ENCODE measurements around the gene PRPF40B. TPM values are rescaled to one million over a fixed set of nuclear protein-coding genes. Genes with fewer than 3 reads are reported as not detected.

Gene PRPF40B
- total and polyA plus RNA-seq, 2 of the 13 experiments (the other 11 are each of a cell fraction or from before 2014, with no cell fraction given): 5.0 to 7.8 TPM

DNA sequence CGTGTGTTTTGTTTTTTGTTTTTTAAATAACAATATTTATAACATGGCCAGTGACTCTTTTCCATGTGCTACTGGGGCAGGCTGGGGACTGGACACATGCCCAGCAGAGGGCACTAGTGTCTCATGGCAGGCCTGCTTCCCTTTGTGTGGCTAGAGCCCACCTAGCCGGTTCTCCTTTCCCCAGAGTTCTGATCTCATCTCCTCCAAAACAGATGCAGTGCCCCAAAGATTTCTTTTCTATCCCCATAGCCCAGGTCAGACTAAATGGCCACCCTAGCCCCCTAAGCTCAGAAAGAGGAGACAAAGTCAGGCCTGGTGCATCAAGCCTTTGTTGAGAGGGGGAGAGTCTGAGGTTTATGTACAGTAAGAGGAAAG, 21.2 kb downstream of the PRPF40B start (continued):
- TF ChIP-seq, protein P1, sequence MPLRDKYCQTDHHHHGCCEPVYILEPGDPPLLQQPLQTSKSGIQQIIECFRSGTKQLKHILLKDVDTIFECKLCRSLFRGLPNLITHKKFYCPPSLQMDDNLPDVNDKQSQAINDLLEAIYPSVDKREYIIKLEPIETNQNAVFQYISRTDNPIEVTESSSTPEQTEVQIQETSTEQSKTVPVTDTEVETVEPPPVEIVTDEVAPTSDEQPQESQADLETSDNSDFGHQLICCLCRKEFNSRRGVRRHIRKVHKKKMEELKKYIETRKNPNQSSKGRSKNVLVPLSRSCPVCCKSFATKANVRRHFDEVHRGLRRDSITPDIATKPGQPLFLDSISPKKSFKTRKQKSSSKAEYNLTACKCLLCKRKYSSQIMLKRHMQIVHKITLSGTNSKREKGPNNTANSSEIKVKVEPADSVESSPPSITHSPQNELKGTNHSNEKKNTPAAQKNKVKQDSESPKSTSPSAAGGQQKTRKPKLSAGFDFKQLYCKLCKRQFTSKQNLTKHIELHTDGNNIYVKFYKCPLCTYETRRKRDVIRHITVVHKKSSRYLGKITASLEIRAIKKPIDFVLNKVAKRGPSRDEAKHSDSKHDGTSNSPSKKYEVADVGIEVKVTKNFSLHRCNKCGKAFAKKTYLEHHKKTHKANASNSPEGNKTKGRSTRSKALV (CRISPR knock-in tag; IDR thresholded peaks at IDR 0.05): no peak
- TF ChIP-seq ZNF781 (CRISPR knock-in tag; IDR thresholded peaks at IDR 0.05; ENCODE audit: borderline replicate concordance, not compliant biosample characterization) (no peak), HOXD1 (CRISPR knock-in tag; IDR thresholded peaks at IDR 0.05) (no peak), SALL1 (CRISPR knock-in tag; IDR thresholded peaks at IDR 0.05) (0 out of 2 replicates have a peak, but pooled peaks have one; percentile 25), NCOA1 (CRISPR knock-in tag; IDR thresholded peaks at IDR 0.05) (no peak), ZNF496 (CRISPR knock-in tag; IDR thresholded peaks at IDR 0.05; ENCODE audit: insufficient replicate concordance) (no peak), YEATS4 (CRISPR knock-in tag; IDR thresholded peaks at IDR 0.05; ENCODE audit: borderline replicate concordance) (no peak), NFKB2 (CRISPR knock-in tag; IDR thresholded peaks at IDR 0.05; ENCODE audit: borderline replicate concordance) (no peak), ZFX (CRISPR knock-in tag; IDR thresholded peaks at IDR 0.05; ENCODE audit: low read depth) (0 out of 2 replicates have a peak, but pooled peaks have one; percentile 22), RAD21 (CRISPR knock-in tag; IDR thresholded peaks at IDR 0.05) (peak; percentile 89), MAFF (IDR thresholded peaks at IDR 0.05; ENCODE audit: low read depth, low read length) (no peak), BHLHE40 (IDR thresholded peaks at IDR 0.05; ENCODE audit: low read length) (no peak), ZNF878 (CRISPR knock-in tag; IDR thresholded peaks at IDR 0.05) (no peak), ZNF564 (CRISPR knock-in tag; IDR thresholded peaks at IDR 0.05) (no peak), TARDBP (CRISPR knock-in tag; IDR thresholded peaks at IDR 0.05) (no peak), SP2 (CRISPR knock-in tag; IDR thresholded peaks at IDR 0.05) (peak; percentile 63), XRCC5 (optimal IDR thresholded peaks at IDR 0.05; ENCODE audit: low read length) (peak; percentile 31), ZNF274 (CRISPR knock-in tag; IDR thresholded peaks at IDR 0.05) (no peak), FLYWCH1 (CRISPR knock-in tag; IDR thresholded peaks at IDR 0.05) (no peak)
- TF ChIP-seq, protein P2, sequence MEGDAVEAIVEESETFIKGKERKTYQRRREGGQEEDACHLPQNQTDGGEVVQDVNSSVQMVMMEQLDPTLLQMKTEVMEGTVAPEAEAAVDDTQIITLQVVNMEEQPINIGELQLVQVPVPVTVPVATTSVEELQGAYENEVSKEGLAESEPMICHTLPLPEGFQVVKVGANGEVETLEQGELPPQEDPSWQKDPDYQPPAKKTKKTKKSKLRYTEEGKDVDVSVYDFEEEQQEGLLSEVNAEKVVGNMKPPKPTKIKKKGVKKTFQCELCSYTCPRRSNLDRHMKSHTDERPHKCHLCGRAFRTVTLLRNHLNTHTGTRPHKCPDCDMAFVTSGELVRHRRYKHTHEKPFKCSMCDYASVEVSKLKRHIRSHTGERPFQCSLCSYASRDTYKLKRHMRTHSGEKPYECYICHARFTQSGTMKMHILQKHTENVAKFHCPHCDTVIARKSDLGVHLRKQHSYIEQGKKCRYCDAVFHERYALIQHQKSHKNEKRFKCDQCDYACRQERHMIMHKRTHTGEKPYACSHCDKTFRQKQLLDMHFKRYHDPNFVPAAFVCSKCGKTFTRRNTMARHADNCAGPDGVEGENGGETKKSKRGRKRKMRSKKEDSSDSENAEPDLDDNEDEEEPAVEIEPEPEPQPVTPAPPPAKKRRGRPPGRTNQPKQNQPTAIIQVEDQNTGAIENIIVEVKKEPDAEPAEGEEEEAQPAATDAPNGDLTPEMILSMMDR (CRISPR knock-in tag; IDR thresholded peaks at IDR 0.05): peak; percentile 88
- TF ChIP-seq, protein P3, sequence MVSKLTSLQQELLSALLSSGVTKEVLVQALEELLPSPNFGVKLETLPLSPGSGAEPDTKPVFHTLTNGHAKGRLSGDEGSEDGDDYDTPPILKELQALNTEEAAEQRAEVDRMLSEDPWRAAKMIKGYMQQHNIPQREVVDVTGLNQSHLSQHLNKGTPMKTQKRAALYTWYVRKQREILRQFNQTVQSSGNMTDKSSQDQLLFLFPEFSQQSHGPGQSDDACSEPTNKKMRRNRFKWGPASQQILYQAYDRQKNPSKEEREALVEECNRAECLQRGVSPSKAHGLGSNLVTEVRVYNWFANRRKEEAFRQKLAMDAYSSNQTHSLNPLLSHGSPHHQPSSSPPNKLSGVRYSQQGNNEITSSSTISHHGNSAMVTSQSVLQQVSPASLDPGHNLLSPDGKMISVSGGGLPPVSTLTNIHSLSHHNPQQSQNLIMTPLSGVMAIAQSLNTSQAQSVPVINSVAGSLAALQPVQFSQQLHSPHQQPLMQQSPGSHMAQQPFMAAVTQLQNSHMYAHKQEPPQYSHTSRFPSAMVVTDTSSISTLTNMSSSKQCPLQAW (CRISPR knock-in tag; IDR thresholded peaks at IDR 0.05): peak; percentile 36; the same call in 1 of the 2 replicates
- TF ChIP-seq, protein P4, sequence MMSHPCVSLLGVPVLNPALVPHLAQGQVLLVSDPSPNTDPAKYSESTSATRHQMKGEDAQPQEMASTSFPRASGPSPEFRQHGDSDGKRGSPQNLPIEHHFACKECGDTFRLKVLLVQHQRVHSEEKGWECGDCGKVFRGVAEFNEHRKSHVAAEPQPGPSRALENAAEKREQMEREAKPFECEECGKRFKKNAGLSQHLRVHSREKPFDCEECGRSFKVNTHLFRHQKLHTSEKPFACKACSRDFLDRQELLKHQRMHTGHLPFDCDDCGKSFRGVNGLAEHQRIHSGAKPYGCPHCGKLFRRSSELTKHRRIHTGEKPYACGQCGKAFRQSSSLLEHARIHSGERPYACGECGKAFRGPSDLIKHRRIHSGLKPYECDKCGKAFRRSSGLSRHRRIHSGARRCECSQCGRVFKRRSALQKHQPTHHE (CRISPR knock-in tag; IDR thresholded peaks at IDR 0.05; ENCODE audit: borderline replicate concordance): no peak

Data from HepG2 (cell line).